Measurements from ENCODE around the gene CAMTA1.

CAMTA1 gene

GRCh38 chr1:7177438-7178146 lies 392.3 kb downstream of the CAMTA1 start:
- no peak for DNase-seq

GRCh38 chr1:7178336-7178735 lies 393.1 kb downstream of the CAMTA1 start:
- DNase-seq, result no peak

GRCh38 chr1:7178741-7179140 lies 393.5 kb downstream of the CAMTA1 start:
- DNase-seq, result no peak

GRCh38 chr1:7185721-7186120 lies 400.5 kb downstream of the CAMTA1 start:
- DNase-seq, result no peak

- no peak for DNase-seq
These were observed 401.3 kb downstream of the CAMTA1 start for GRCh38 chr1:7186382-7187111.

- DNase-seq, result no peak
These were observed 401.8 kb downstream of the CAMTA1 start for GRCh38 chr1:7187112-7187493.

GRCh38 chr1:7190261-7190660 lies 405.0 kb downstream of the CAMTA1 start:
- no peak for DNase-seq

GRCh38 chr1:7192453-7192852 lies 407.2 kb downstream of the CAMTA1 start:
- DNase-seq, result no peak

GRCh38 chr1:7196036-7196911 lies 411.0 kb downstream of the CAMTA1 start:
- DNase-seq, result no peak

- no peak for DNase-seq
These were observed 413.4 kb downstream of the CAMTA1 start for GRCh38 chr1:7198664-7199063.

GRCh38 chr1:7199077-7199779 lies 414.0 kb downstream of the CAMTA1 start:
- DNase-seq, result no peak

- DNase-seq, result peak; percentile 75
These were observed 422.8 kb downstream of the CAMTA1 start for GRCh38 chr1:7207875-7208646.

- DNase-seq, result no peak
These were observed 423.5 kb downstream of the CAMTA1 start for GRCh38 chr1:7208647-7209180.

- no peak for DNase-seq
These were observed 424.1 kb downstream of the CAMTA1 start for GRCh38 chr1:7209336-7209735.

- DNase-seq, result peak; percentile 33
These were observed 433.1 kb downstream of the CAMTA1 start for GRCh38 chr1:7218210-7218832.

GRCh38 chr1:7219031-7219430 lies 433.8 kb downstream of the CAMTA1 start:
- no peak for DNase-seq

- DNase-seq, result no peak
These were observed 434.8 kb downstream of the CAMTA1 start for GRCh38 chr1:7220007-7220406.

GRCh38 chr1:7220712-7221252 lies 435.5 kb downstream of the CAMTA1 start:
- no peak for DNase-seq

GRCh38 chr1:7221826-7222694 lies 436.8 kb downstream of the CAMTA1 start:
- DNase-seq, result no peak

GRCh38 chr1:7222695-7223015 lies 437.4 kb downstream of the CAMTA1 start:
- DNase-seq, result no peak

Measured in SHP77 treated with DMSO at 0.1 percent for 48 hours (cell line).